Stimulated activated naive B cell treated with anti-CD40 and anti-IgM and Interleukin-4, amounts not matched to agents 10 μg/mL and 1 μg/mL and 100 μg/mL, for 72 hours (primary cell): ENCODE results near the gene GCC1.

Source experiments
- ATAC-seq, 2 donors: fragments of 150-1000 bp; cut with Tn5 transposase; replicated peaks; 2 replicates each; pipeline ENCODE4 v1.10.0; 2021; ENCODE audit warnings: moderate library complexity in 1 of 2
- DNase-seq: peaks from one replicate; pipeline ENCODE4 v3.0.0; 2021
- H3K27ac Mint-ChIP-seq: one replicate; pipeline ENCODE4 v1.8.0; 2022; ENCODE audit warnings: mild to moderate bottlenecking, mixed read lengths
- H3K27me3 Mint-ChIP-seq, 2 donors: one replicate each; pipeline ENCODE4 v1.8.0; 2022; ENCODE audit warnings: mixed read lengths in 2 of 2
- H3K36me3 Mint-ChIP-seq, 2 donors: one replicate each; pipeline ENCODE4 v1.8.0; 2022; ENCODE audit warnings: mixed read lengths in 2 of 2, mild to moderate bottlenecking in 1 of 2
- H3K4me1 Mint-ChIP-seq, 2 donors: one replicate each; pipeline ENCODE4 v1.8.0; 2022; ENCODE audit warnings: mixed read lengths in 2 of 2, mild to moderate bottlenecking in 1 of 2
- H3K4me3 Mint-ChIP-seq, 2 donors: one replicate each; pipeline ENCODE4 v1.8.0; 2022; ENCODE audit warnings: mild to moderate bottlenecking in 2 of 2, mixed read lengths in 2 of 2, moderate library complexity in 1 of 2
- H3K9me3 Mint-ChIP-seq, 2 donors: one replicate each; pipeline ENCODE4 v1.8.0; 2022; ENCODE audit warnings: mixed read lengths in 2 of 2, mild to moderate bottlenecking in 1 of 2

The GCC1 gene

DNA sequence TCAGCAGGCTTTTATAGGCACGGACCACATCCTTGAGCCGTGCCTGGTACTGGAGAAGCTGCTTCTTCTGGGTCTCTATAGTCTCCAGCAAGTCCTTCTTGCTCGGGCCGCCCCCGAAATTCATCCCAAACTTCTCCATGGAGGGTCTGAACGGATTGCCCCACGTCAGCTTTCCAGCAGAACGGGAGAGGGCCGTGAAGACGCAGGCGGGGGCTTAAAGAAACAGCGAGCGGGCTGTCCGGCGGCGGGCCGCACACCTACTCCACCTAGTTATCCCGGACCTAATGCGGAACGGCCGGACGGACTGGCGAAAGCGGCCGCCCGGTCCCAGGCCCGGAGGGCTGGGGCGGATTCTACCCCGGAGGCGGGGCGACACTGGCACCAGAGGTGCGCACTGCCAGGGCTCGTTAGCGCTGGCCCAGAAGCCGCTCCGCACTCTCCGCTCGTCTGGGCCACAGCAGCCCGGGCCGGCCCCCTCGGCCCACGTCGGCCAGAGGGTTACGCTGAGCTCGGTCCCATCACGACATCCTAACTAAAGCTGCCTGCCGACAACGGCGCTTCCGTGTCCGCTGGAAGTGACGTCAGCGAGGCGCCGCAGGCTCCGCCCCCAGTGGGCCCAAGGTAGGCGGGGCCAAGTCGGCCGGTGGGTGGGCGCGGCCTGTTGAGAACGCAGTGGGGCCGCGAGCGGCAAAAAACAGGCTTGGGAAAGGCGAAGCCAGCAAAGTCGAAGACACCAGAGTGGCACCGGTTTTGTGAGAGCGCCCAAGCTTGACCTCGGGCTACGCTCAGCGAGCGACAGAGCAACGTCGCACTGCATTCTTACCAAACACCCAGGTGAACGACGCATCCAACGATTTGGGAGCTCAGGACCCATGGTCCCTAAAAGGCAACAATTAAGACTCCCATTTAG lies at the start of gene GCC1:
Gene GCC1, minus strand, starts transcription at position 553 of the 910 bp plus-strand sequence. Its CDS starts 414 bp downstream, at position 139.
- H3K36me3 Mint-ChIP-seq = peaks cover 18 to 32% of the 10 kb centered on the region in 2 donors
- H3K27me3 Mint-ChIP-seq = no peaks in the 10 kb centered on the region
- DNase-seq (peak; percentile 94), ATAC-seq (peak; percentile 82 to 86)
- peaks cover 44 to 75% of the 10 kb centered on the region in 2 donors for H3K4me1 Mint-ChIP-seq
- peak within 1 kb of the TSS; percentile 94 for H3K27ac Mint-ChIP-seq
- H3K4me3 Mint-ChIP-seq = peak within 1 kb of the TSS; percentile 87 to 93
- no peaks in the 10 kb centered on the region for H3K9me3 Mint-ChIP-seq

- ATAC-seq = no peak
Measured at GRCh38 chr7:127632276-127632910, 47.0 kb upstream of the GCC1 start.

GRCh38 chr7:127629268-127629854 lies 44.0 kb upstream of the GCC1 start:
- Mint-ChIP-seq H3K9me3 (no peaks in the 10 kb centered on the region), H3K36me3 (no peaks in the 10 kb centered on the region), H3K27ac (no peak overlapping the region), H3K4me1 (peaks cover 3 to 5% of the 10 kb centered on the region in 2 donors), H3K4me3 (no peak overlapping the region), H3K27me3 (peaks cover 46 to 64% of the 10 kb centered on the region in 2 donors)
- ATAC-seq (peak; percentile 58 to 81), DNase-seq (no peak)

More at GRCh38 chr7:127632276-127632910, 47.0 kb upstream of the GCC1 start:
- no peak overlapping the region for H3K27ac Mint-ChIP-seq
- H3K9me3 Mint-ChIP-seq = no peaks in the 10 kb centered on the region
- DNase-seq = no peak
- no peaks in the 10 kb centered on the region for H3K36me3 Mint-ChIP-seq
- peaks cover 55 to 61% of the 10 kb centered on the region in 2 donors for H3K27me3 Mint-ChIP-seq
- H3K4me1 Mint-ChIP-seq = peaks cover 4 to 5% of the 10 kb centered on the region in 2 donors
- no peak overlapping the region for H3K4me3 Mint-ChIP-seq

GRCh38 chr7:127628445-127628844 lies 43.0 kb upstream of the GCC1 start:
- Mint-ChIP-seq H3K27ac (no peak overlapping the region), H3K27me3 (peaks cover 40 to 62% of the 10 kb centered on the region in 2 donors), H3K36me3 (no peaks in the 10 kb centered on the region), H3K4me1 (peaks cover 3 to 5% of the 10 kb centered on the region in 2 donors), H3K4me3 (no peak overlapping the region), H3K9me3 (no peaks in the 10 kb centered on the region)
- ATAC-seq (no peak), DNase-seq (no peak)

GRCh38 chr7:127625331-127625730 lies 39.9 kb upstream of the GCC1 start:
- H3K27ac Mint-ChIP-seq = no peak overlapping the region
- no peak overlapping the region for H3K4me3 Mint-ChIP-seq
- DNase-seq (no peak), ATAC-seq (no peak)
- H3K4me1 Mint-ChIP-seq = peaks cover 10 to 14% of the 10 kb centered on the region in 2 donors
- H3K9me3 Mint-ChIP-seq = no peaks in the 10 kb centered on the region
- peaks cover 40 to 64% of the 10 kb centered on the region in 2 donors for H3K27me3 Mint-ChIP-seq
- no peaks in the 10 kb centered on the region for H3K36me3 Mint-ChIP-seq

- peaks cover 9 to 13% of the 10 kb centered on the region in 2 donors for H3K4me1 Mint-ChIP-seq
- H3K27me3 Mint-ChIP-seq = peaks cover 52 to 76% of the 10 kb centered on the region in 2 donors
- H3K9me3 Mint-ChIP-seq = no peaks in the 10 kb centered on the region
- H3K36me3 Mint-ChIP-seq = no peaks in the 10 kb centered on the region
- H3K4me3 Mint-ChIP-seq = peak overlapping the region; percentile 60 to 74
- DNase-seq = no peak
- H3K27ac Mint-ChIP-seq = no peak overlapping the region
- ATAC-seq = peak; percentile 48 to 58
Measured at GRCh38 chr7:127620406-127621233, 35.2 kb upstream of the GCC1 start.

DNA sequence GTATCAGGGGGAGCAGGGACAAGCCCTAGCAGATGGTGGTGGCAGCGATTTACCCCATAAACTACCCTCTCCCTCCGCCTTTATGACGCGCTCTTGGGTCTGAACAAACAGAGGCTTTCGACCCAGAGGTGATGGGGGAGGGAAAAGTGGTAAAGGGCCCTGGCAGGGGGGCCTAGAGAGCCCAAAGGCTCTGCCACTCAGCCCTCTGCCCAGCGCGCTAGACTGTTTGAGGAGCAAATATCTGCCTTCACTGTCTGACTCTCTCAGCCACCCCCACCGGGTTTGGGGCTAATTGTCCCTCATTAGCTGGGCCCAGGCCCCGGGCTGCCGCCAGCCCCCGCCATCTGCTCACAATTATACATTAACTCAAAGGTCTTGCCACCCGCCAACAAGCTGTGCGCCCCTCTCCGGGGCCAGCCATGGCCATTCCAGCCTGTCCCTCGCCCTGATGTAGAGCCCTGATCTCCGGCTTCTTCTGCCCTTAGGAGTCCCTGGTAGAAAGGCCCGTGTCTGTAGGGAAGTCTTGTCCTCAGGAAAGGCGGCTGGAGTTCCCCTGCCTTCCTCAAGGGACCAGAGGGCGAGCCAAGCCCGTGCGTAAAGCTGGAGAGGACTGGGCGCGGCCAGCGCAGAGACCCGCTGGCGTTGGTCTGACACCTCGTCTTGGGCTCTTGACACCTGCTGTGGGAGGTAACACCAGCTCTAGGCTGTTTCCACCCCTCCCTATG lies 34.4 kb upstream of the GCC1 start:
- Mint-ChIP-seq H3K27me3 (peaks cover 52 to 72% of the 10 kb centered on the region in 2 donors), H3K36me3 (no peaks in the 10 kb centered on the region), H3K4me1 (peaks cover 9 to 13% of the 10 kb centered on the region in 2 donors), H3K27ac (no peak overlapping the region), H3K4me3 (no peak overlapping the region), H3K9me3 (no peaks in the 10 kb centered on the region)
- peak; percentile 29 to 39 for ATAC-seq
- peak; percentile 12 for DNase-seq

DNA sequence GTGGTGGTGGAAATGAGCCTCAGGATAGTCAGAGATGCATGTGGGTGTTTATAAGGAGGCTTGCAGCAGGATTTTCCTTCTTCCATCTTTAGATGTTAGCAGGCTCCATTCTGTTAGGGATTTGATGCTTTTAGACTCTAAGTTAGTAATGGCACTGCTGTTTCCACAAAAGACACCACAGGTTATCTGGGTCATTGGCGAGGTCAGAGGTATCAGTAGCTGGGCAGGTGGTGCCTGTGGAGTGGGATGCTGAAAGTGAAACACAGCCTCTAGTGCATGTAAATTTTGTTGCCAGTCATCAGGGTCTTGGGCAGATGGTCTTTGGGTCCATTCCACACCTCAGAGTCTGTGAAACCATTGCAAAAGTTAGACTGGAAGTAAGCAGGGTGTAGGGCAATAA lies 33.4 kb upstream of the GCC1 start:
- H3K27ac Mint-ChIP-seq = no peak overlapping the region
- H3K36me3 Mint-ChIP-seq = no peaks in the 10 kb centered on the region
- H3K4me3 Mint-ChIP-seq = no peak overlapping the region
- no peaks in the 10 kb centered on the region for H3K9me3 Mint-ChIP-seq
- peaks cover 52 to 63% of the 10 kb centered on the region in 2 donors for H3K27me3 Mint-ChIP-seq
- ATAC-seq (no peak), DNase-seq (no peak)
- peaks cover 9 to 13% of the 10 kb centered on the region in 2 donors for H3K4me1 Mint-ChIP-seq

GRCh38 chr7:127618042-127618441 lies 32.6 kb upstream of the GCC1 start, which contains the start of gene PAX4:
PAX4 (minus strand) TSS chr7:127618142; CDS start chr7:127615928, 2,214 bp downstream.
- ATAC-seq (no peak), DNase-seq (no peak)
- no peak within 1 kb of the TSS for H3K4me3 Mint-ChIP-seq
- no peak within 1 kb of the TSS for H3K27ac Mint-ChIP-seq
- no peaks in the 10 kb centered on the region for H3K9me3 Mint-ChIP-seq
- H3K4me1 Mint-ChIP-seq = peaks cover 9 to 13% of the 10 kb centered on the region in 2 donors
- no peaks in the 10 kb centered on the region for H3K36me3 Mint-ChIP-seq
- H3K27me3 Mint-ChIP-seq = peaks cover 59 to 67% of the 10 kb centered on the region in 2 donors

- peaks cover 61 to 68% of the 10 kb centered on the region in 2 donors for H3K27me3 Mint-ChIP-seq
- DNase-seq (no peak), ATAC-seq (no peak)
- peaks cover 9 to 13% of the 10 kb centered on the region in 2 donors for H3K4me1 Mint-ChIP-seq
- peaks cover 3 to 9% of the 10 kb centered on the region in 2 donors for H3K9me3 Mint-ChIP-seq
- H3K36me3 Mint-ChIP-seq = no peaks in the 10 kb centered on the region
- H3K27ac Mint-ChIP-seq = no peak overlapping the region
- no peak overlapping the region for H3K4me3 Mint-ChIP-seq
Measured at GRCh38 chr7:127616724-127617123, 31.3 kb upstream of the GCC1 start.

DNA sequence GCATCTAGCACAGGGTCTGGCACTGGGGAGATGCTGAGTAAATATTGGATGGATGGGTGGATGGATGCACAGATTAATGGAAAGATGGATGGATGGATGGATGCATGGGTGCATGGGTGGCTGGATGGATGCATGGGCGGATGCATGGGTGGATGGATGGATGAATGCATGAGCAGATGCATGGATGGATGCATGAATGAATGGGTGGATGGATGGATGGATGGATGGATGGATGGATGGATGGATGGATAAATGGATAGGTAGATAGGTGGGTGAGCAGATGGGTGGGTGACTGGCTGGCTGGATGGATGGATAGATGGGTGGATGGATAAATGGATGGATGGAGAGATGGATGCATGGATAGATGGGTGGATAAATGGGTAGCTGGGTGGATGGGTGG lies 26.9 kb upstream of the GCC1 start:
- Mint-ChIP-seq H3K27ac (no peak overlapping the region), H3K4me3 (no peak overlapping the region), H3K4me1 (no peaks in the 10 kb centered on the region), H3K27me3 (peaks cover 21 to 25% of the 10 kb centered on the region in 2 donors), H3K36me3 (no peaks in the 10 kb centered on the region), H3K9me3 (peaks cover 7 to 10% of the 10 kb centered on the region in 2 donors)
- ATAC-seq = no peak
- DNase-seq = no peak

DNA sequence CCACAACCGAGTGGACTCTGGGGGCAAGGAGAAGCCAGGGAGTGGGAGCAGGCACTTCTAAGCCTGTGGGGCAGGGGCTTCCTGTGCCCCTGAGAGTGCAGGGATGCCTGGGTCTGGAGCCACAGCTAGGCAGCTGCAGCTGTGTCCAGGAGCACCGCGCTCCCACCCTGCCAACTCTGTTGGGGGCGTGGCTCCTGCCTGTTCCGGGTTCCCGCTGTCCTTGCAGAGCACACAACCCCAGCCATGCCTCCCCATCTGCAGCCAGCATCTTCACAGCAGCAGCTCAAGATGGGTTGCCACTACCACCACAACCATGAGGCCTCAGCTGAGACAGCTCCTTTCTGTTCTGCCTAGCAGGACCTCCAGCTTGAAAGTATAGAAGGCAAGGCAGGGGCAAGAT lies 23.9 kb upstream of the GCC1 start:
- H3K4me3 Mint-ChIP-seq = no peak overlapping the region
- DNase-seq = no peak
- H3K36me3 Mint-ChIP-seq = no peaks in the 10 kb centered on the region
- H3K4me1 Mint-ChIP-seq = no peaks in the 10 kb centered on the region
- no peak for ATAC-seq
- peaks cover 7 to 10% of the 10 kb centered on the region in 2 donors for H3K9me3 Mint-ChIP-seq
- H3K27me3 Mint-ChIP-seq = peaks cover 21 to 24% of the 10 kb centered on the region in 2 donors
- no peak overlapping the region for H3K27ac Mint-ChIP-seq

GRCh38 chr7:127608446-127608845 lies 23.1 kb upstream of the GCC1 start:
- no peaks in the 10 kb centered on the region for H3K36me3 Mint-ChIP-seq
- H3K4me1 Mint-ChIP-seq = no peaks in the 10 kb centered on the region
- peaks cover 7 to 10% of the 10 kb centered on the region in 2 donors for H3K9me3 Mint-ChIP-seq
- H3K27ac Mint-ChIP-seq = no peak overlapping the region
- no peak for DNase-seq
- ATAC-seq = no peak
- H3K27me3 Mint-ChIP-seq = peaks cover 18 to 19% of the 10 kb centered on the region in 2 donors
- no peak overlapping the region for H3K4me3 Mint-ChIP-seq
